Astrocyte of the cerebellum (primary cell): ENCODE results near the gene EXD3.

ENCODE experiments used
- DNase-seq: peaks from one replicate; pipeline ENCODE4 v3.0.0-alpha.2; 2011; ENCODE audit warnings: low read depth
- H3K4me3 ChIP-seq: 2 replicates; pipeline ENCODE4 v1.5.1; 2011; ENCODE audit warnings: mild to moderate bottlenecking, low read depth, low read length, moderate library complexity
- CTCF ChIP-seq: IDR thresholded peaks from 2 replicates; pipeline ENCODE4 v1.5.1; 2012; ENCODE audit warnings: low read length, low read depth, moderate library complexity, mild to moderate bottlenecking; ENCODE audit errors: missing control alignments
- in situ Hi-C: cut with HindIII; loops from 2 replicates; pipeline ENCODE4 v1.10.0; 2017; ENCODE audit warnings: low sequenced_read_pairs

The EXD3 gene

GRCh38 chr9:137465000-137465719, 42.2 kb upstream of the EXD3 start:
- in situ Hi-C loops = no loop called here
- H3K4me3 ChIP-seq = no peak overlapping the region
- TF ChIP-seq CTCF = no peak
- no peak for DNase-seq

GRCh38 chr9:137464291-137464999, 41.5 kb upstream of the EXD3 start:
- no peak for TF ChIP-seq CTCF
- in situ Hi-C loops = no loop called here
- no peak for DNase-seq
- H3K4me3 ChIP-seq = no peak overlapping the region

- in situ Hi-C loops = no loop called here
- no peak overlapping the region for H3K4me3 ChIP-seq
- no peak for DNase-seq
- no peak for TF ChIP-seq CTCF
Observed at GRCh38 chr9:137463931-137464290, 40.9 kb upstream of the EXD3 start.

GRCh38 chr9:137462986-137463930, 40.3 kb upstream of the EXD3 start:
- in situ Hi-C loops = no loop called here
- TF ChIP-seq CTCF = no peak
- DNase-seq = no peak
- H3K4me3 ChIP-seq = no peak overlapping the region

- DNase-seq = no peak
- no peak overlapping the region for H3K4me3 ChIP-seq
- TF ChIP-seq CTCF = no peak
- in situ Hi-C loops = no loop called here
Observed at GRCh38 chr9:137462396-137462985, 39.5 kb upstream of the EXD3 start.

GRCh38 chr9:137461663-137462395, 38.9 kb upstream of the EXD3 start:
- in situ Hi-C loops = no loop called here
- no peak for DNase-seq
- TF ChIP-seq CTCF = peak; percentile 2
- no peak overlapping the region for H3K4me3 ChIP-seq
